ENCODE measurements around the gene SLIT3.
A peak's percentile ranks its signal among the peaks of the same experiment; 100 is the strongest.

Gene SLIT3

GRCh38 chr5:169015991-169016390, 284.9 kb downstream of the SLIT3 start:
- DNase-seq = no peak

GRCh38 chr5:169013846-169014245, 287.1 kb downstream of the SLIT3 start:
- DNase-seq = no peak

- no peak for DNase-seq
Observed at GRCh38 chr5:169013208-169013728, 287.7 kb downstream of the SLIT3 start.

- DNase-seq = no peak
Observed at GRCh38 chr5:169012450-169012849, 288.5 kb downstream of the SLIT3 start.

GRCh38 chr5:169011451-169011850, 289.5 kb downstream of the SLIT3 start:
- DNase-seq = no peak

- no peak for DNase-seq
Observed at GRCh38 chr5:169011009-169011408, 289.9 kb downstream of the SLIT3 start.

- no peak for DNase-seq
Observed at GRCh38 chr5:169009123-169009522, 291.8 kb downstream of the SLIT3 start.

GRCh38 chr5:169006842-169007790, 293.8 kb downstream of the SLIT3 start:
- no peak for DNase-seq

GRCh38 chr5:169004551-169004950, 296.4 kb downstream of the SLIT3 start:
- DNase-seq = no peak

- no peak for DNase-seq
Observed at GRCh38 chr5:169003721-169004541, 297.0 kb downstream of the SLIT3 start.

GRCh38 chr5:169002953-169003555, 297.9 kb downstream of the SLIT3 start:
- DNase-seq = no peak

- DNase-seq = no peak
Observed at GRCh38 chr5:169001394-169001793, 299.5 kb downstream of the SLIT3 start.

- no peak for DNase-seq
Observed at GRCh38 chr5:168995024-168995423, 305.9 kb downstream of the SLIT3 start.

- DNase-seq = no peak
Observed at GRCh38 chr5:168992687-168993086, 308.3 kb downstream of the SLIT3 start.

GRCh38 chr5:168992016-168992415, 308.9 kb downstream of the SLIT3 start:
- no peak for DNase-seq

- DNase-seq = no peak
Observed at GRCh38 chr5:168991311-168991710, 309.6 kb downstream of the SLIT3 start.

- DNase-seq = no peak
Observed at GRCh38 chr5:168990679-168991078, 310.3 kb downstream of the SLIT3 start.

- DNase-seq = no peak
Observed at GRCh38 chr5:168989731-168990505, 311.0 kb downstream of the SLIT3 start.

GRCh38 chr5:168988699-168989098, 312.2 kb downstream of the SLIT3 start:
- no peak for DNase-seq

- peak; percentile 18 for DNase-seq
Observed at GRCh38 chr5:168987543-168988300, 313.2 kb downstream of the SLIT3 start.

- DNase-seq = no peak
Observed at GRCh38 chr5:168985454-168985853, 315.5 kb downstream of the SLIT3 start.

Measured in NK-92 treated with Interleukin-12 subunit alpha and Interleukin-12 subunit beta, amount 100 ng/mL, for 24 hours (cell line).